Activated T-helper 2 cell treated with anti-CD3 and anti-CD28 coated beads, Interferon-gamma antibody, Interleukin-2, Interleukin-4, amounts not matched to agents 10 μg/mL and 5 μg/mL and 100 μg/mL, durations not matched to agents 14 hours and 24 hours and 36 hours (primary cell): ENCODE results near the gene TMCO4. TPM values are rescaled to one million over a fixed set of nuclear protein-coding genes. Genes with fewer than 3 reads are reported as not detected.

Source experiments
- DNase-seq: peaks from one replicate; pipeline ENCODE4 v3.0.0; 2021; ENCODE audit warnings: low spot score
- H3K27ac Mint-ChIP-seq: one replicate; pipeline ENCODE4 v1.8.0; 2021; ENCODE audit warnings: mixed read lengths
- H3K27me3 Mint-ChIP-seq: one replicate; pipeline ENCODE4 v1.8.0; 2021; ENCODE audit warnings: low read depth, mixed read lengths
- H3K36me3 Mint-ChIP-seq: one replicate; pipeline ENCODE4 v1.8.0; 2021; ENCODE audit warnings: low read depth, mixed read lengths
- H3K4me1 Mint-ChIP-seq: one replicate; pipeline ENCODE4 v1.8.0; 2021; ENCODE audit warnings: low read depth, mixed read lengths
- H3K4me3 Mint-ChIP-seq: one replicate; pipeline ENCODE4 v1.8.0; 2021; ENCODE audit warnings: low read depth, mild to moderate bottlenecking, moderate library complexity, mixed read lengths
- H3K9me3 Mint-ChIP-seq: one replicate; pipeline ENCODE4 v1.8.0; 2021; ENCODE audit warnings: mixed read lengths
- intact Hi-C: fragments of 100-400 bp; cut with micrococcal nuclease; formaldehyde crosslinking; loops from one replicate; pipeline ENCODE4 v1.15.1; 2023
- total RNA-seq: library from RNA; stranded (reverse); gene quantifications from 2 replicates; pipeline ENCODE4 v1.2.3, GENCODE V29; 2022

TMCO4 gene
- total RNA-seq, 1 donor from 2014 or later = 12.9 TPM

DNA sequence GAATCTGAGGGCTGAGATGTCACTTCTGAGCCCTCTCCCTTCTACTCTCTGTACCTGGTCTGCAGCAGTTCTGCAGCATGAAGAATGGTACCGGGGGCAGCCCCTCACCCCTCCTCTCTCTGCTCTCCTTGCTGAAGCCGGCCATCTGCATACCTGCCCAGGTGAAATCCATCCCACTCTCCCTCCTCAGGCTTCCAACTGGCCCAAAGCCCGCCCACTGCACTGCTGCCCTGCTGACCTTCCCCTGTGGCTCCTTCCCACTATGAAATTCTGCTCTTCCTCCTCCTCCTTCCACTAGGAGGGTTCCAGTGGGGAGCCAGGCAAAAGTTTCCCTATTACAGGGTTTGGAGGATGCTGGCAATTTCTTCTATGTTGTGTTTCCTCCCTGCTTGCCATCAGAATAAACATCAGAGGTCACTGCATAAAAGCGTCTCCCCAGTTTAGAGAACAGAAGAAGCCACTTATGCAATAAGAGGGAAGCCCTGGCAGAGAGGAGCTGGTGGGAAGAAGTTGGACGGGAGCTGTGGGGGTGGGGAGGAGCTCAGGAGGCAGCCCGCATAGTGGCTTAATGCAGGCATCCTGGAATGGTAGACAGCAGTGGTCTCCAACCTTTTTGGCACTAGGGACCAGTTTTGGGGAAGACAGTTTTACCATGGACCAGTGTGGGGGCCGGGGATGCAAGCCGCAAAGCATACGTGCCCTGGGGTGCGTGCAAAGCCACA lies 30.3 kb downstream of the TMCO4 start:
- H3K27me3 Mint-ChIP-seq = no peaks in the 10 kb centered on the region
- H3K9me3 Mint-ChIP-seq = no peaks in the 10 kb centered on the region
- no peak for DNase-seq
- peaks cover 17% of the 10 kb centered on the region for H3K4me1 Mint-ChIP-seq
- H3K4me3 Mint-ChIP-seq = no peak overlapping the region
- no peak overlapping the region for H3K27ac Mint-ChIP-seq
- H3K36me3 Mint-ChIP-seq = no peaks in the 10 kb centered on the region
- intact Hi-C loops = no loop called here

- H3K4me3 Mint-ChIP-seq = no peak overlapping the region
- intact Hi-C loops = no loop called here
- DNase-seq = no peak
- H3K4me1 Mint-ChIP-seq = peaks cover 17% of the 10 kb centered on the region
- no peaks in the 10 kb centered on the region for H3K27me3 Mint-ChIP-seq
- H3K36me3 Mint-ChIP-seq = no peaks in the 10 kb centered on the region
- no peaks in the 10 kb centered on the region for H3K9me3 Mint-ChIP-seq
- no peak overlapping the region for H3K27ac Mint-ChIP-seq
These were observed 31.1 kb downstream of the TMCO4 start for GRCh38 chr1:19768353-19769210.

DNA sequence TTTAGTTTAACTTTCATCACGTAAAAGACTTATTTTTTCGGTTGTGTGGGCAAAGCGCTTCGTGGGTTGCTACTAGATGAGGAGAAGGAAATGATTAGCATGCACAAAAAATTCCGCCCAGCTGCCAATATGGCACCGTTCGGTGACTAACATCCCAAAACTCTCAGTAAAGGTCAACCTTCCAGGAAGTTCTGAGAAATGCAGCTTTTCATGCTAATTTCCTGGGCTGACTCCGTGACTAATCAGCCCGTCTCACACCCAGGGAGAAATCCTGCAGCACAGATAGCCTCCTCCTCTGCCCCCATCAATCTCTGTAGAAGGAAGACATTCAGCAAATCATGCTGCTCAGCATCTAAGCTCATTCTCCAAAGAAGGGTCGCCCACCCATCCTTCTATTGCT lies 34.1 kb downstream of the TMCO4 start:
- Mint-ChIP-seq H3K4me1 (peaks cover 17% of the 10 kb centered on the region), H3K36me3 (no peaks in the 10 kb centered on the region), H3K27me3 (no peaks in the 10 kb centered on the region), H3K9me3 (no peaks in the 10 kb centered on the region), H3K4me3 (no peak overlapping the region), H3K27ac (peak overlapping the region; percentile 34)
- intact Hi-C loops = loop anchor here (2.0 kb wide), 1 partner anchor 51 kb away; no protein-coding TSS in a partner anchor
- no peak for DNase-seq

GRCh38 chr1:19764848-19765247 lies 34.9 kb downstream of the TMCO4 start:
- Mint-ChIP-seq H3K4me1 (peaks cover 17% of the 10 kb centered on the region), H3K9me3 (no peaks in the 10 kb centered on the region), H3K36me3 (no peaks in the 10 kb centered on the region), H3K27ac (peak overlapping the region; percentile 34), H3K4me3 (no peak overlapping the region), H3K27me3 (no peaks in the 10 kb centered on the region)
- intact Hi-C loops = loop anchor here (2.0 kb wide), 1 partner anchor 50 kb away; no protein-coding TSS in a partner anchor
- DNase-seq = no peak

DNA sequence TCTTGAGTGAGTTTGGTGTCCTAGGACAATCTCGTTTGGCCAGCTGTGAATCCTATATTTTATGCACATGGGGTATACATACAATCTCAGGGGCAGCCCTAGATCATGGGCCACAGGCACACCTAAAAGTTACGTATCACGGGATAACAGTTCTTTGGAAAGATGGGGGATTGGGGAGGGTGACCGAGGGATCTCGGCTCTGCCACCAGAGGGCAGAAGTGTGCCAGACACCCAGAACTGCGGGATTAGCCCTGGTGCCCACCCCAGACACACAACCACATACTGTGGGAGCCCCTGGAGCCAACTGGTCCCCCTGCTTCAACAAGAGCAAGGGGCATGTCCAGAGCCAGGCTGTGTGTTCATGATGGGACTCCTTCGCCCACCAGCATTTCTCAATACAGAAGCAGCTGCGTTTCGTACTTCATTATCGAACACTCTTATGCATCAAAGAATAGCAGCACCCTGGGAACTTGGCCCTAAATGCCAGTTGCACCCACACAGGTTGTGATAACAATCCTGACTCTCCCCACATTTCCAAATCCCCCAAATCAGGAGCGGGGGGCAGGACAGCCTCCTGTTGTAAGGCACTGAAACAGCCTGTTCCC lies 37.4 kb downstream of the TMCO4 start:
- no peaks in the 10 kb centered on the region for H3K9me3 Mint-ChIP-seq
- DNase-seq = no peak
- H3K4me1 Mint-ChIP-seq = peaks cover 17% of the 10 kb centered on the region
- H3K27ac Mint-ChIP-seq = no peak overlapping the region
- no peaks in the 10 kb centered on the region for H3K27me3 Mint-ChIP-seq
- H3K4me3 Mint-ChIP-seq = no peak overlapping the region
- H3K36me3 Mint-ChIP-seq = no peaks in the 10 kb centered on the region
- intact Hi-C loops = loop anchor here (1.0 kb wide), 1 partner anchor 49 kb away; no protein-coding TSS in a partner anchor

DNA sequence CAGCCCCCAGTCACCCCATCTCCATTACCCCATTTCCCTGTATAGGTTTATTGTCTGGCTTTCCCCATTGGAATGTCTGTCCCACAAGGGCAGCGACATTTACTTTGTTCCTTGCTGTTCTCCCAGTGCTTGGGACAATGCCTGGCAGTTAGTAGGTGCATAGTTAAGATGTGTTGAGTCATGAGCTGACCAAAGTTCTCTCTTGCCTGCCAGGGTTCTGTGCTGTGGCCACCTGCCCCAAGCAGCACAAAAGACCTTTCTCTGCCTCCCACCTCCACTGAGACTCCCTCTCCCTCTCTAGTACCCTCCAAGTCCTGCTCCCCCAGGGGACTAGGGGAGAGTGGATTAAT lies 40.0 kb downstream of the TMCO4 start:
- peaks cover under 1% of the 10 kb centered on the region for H3K4me1 Mint-ChIP-seq
- no peak overlapping the region for H3K27ac Mint-ChIP-seq
- H3K9me3 Mint-ChIP-seq = no peaks in the 10 kb centered on the region
- H3K4me3 Mint-ChIP-seq = no peak overlapping the region
- intact Hi-C loops = no loop called here
- no peak for DNase-seq
- H3K36me3 Mint-ChIP-seq = no peaks in the 10 kb centered on the region
- H3K27me3 Mint-ChIP-seq = no peaks in the 10 kb centered on the region

DNA sequence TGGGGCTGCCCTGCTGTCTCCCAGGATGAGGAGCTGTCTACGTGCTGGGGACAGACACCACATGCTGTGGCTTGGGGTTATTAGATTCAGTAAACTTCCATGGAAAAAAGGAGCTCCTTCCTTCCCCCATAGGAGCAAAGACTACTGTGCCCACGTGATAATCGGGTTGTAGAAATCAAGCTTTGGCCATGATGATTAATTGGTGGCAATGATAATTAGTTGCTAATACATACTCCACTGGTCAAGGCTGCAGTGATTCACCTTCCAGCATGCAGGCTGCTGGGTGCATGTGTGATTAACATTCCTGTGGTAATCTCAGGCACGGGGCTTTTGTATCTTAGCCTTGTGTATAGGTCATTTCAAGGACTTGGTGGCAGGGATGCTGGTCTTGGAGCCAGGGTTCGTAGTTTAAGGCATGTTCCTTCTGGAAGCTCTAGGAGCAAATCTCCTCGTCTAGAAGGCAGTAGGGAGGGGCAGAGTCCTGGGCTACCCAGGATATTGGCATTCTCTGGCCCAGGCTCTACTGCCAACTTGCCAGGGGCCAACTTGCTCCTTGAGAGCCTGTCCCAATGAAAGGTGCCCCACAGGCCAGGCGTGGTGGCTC lies 41.4 kb downstream of the TMCO4 start:
- intact Hi-C loops = no loop called here
- H3K27ac Mint-ChIP-seq = no peak overlapping the region
- no peaks in the 10 kb centered on the region for H3K4me1 Mint-ChIP-seq
- DNase-seq = no peak
- no peak overlapping the region for H3K4me3 Mint-ChIP-seq
- no peaks in the 10 kb centered on the region for H3K27me3 Mint-ChIP-seq
- no peaks in the 10 kb centered on the region for H3K9me3 Mint-ChIP-seq
- no peaks in the 10 kb centered on the region for H3K36me3 Mint-ChIP-seq

DNA sequence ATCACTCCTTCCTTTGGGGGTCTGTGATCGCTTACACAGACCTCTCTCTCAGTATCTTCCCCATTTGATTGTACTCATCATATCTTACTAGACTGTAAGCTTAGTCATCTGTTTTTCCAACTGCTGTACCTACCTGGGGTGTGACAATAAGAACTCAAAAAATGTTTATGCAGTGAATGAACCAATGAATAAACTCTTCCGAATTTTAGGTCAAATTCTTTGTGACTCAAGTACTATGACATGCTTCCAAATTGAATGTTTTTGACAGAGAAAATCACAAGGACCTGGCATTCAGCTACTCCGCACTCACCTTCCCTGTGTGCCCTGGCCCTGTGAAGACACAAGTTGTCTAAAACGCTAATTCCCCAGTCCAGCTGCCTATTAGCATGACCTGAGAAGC lies 42.1 kb downstream of the TMCO4 start:
- intact Hi-C loops = no loop called here
- H3K36me3 Mint-ChIP-seq = no peaks in the 10 kb centered on the region
- H3K27ac Mint-ChIP-seq = no peak overlapping the region

DNA sequence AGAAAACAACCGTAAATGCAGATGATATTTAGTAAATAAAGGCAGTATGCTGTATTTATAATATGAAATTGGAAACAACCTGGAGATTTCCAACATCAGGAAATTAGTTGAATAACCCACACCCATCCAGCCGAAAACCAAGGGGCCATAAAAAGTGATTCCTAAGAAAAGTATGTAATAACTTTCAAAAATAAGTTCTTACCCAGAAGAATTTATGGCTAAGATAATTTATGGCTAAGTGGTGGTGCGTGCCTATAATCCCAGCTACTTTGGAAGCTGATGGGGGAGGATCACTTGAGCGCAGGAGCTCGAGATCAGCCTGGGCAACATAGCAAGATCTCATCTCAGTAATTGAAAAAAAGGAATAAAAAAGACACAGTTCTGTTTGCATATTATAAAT lies 43.2 kb downstream of the TMCO4 start:
- Mint-ChIP-seq H3K4me3 (no peak overlapping the region), H3K4me1 (no peaks in the 10 kb centered on the region), H3K36me3 (no peaks in the 10 kb centered on the region), H3K27ac (no peak overlapping the region), H3K27me3 (no peaks in the 10 kb centered on the region), H3K9me3 (no peaks in the 10 kb centered on the region)
- intact Hi-C loops = no loop called here
- DNase-seq = no peak

More for the DNA sequence above, 42.1 kb downstream of the TMCO4 start:
- no peaks in the 10 kb centered on the region for H3K4me1 Mint-ChIP-seq
- H3K27me3 Mint-ChIP-seq = no peaks in the 10 kb centered on the region
- no peak overlapping the region for H3K4me3 Mint-ChIP-seq
- no peak for DNase-seq
- H3K9me3 Mint-ChIP-seq = no peaks in the 10 kb centered on the region

- no peak for DNase-seq
- no peak overlapping the region for H3K4me3 Mint-ChIP-seq
- H3K4me1 Mint-ChIP-seq = no peaks in the 10 kb centered on the region
- no peaks in the 10 kb centered on the region for H3K9me3 Mint-ChIP-seq
- intact Hi-C loops = no loop called here
- H3K36me3 Mint-ChIP-seq = peaks cover 3% of the 10 kb centered on the region
- H3K27ac Mint-ChIP-seq = no peak overlapping the region
- H3K27me3 Mint-ChIP-seq = no peaks in the 10 kb centered on the region
These were observed 45.2 kb downstream of the TMCO4 start for GRCh38 chr1:19754482-19754881.

DNA sequence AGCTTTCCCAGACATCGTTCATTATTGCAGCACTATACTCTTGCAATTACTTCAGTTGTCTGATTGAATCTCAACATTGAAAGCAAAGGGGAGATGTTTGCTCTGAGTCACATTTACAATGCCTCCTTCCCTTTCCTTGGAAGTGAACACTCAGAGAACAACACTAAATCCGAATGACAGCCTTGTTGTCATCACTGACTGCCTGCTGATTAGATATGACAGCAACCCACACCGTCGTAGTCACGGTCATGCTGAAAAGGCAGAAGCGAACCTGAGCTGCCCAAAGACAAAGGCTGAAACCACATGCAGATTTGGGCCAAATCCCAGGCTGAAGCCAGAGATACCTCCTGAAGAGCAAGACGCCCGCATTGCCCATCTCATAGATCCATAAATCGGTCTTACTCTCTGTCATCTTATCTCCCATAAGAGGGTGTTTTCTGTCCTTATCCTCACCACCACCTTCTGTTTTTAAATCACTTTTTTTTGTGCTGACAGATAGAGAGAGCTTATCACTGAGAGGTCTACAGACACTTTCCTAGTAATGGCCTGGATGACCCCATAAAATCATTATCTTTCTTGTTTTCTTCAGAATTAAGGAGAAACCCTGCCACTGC lies 47.5 kb downstream of the TMCO4 start:
- Mint-ChIP-seq H3K27ac (no peak overlapping the region), H3K27me3 (no peaks in the 10 kb centered on the region), H3K4me1 (no peaks in the 10 kb centered on the region), H3K36me3 (peaks cover 3% of the 10 kb centered on the region), H3K4me3 (no peak overlapping the region), H3K9me3 (no peaks in the 10 kb centered on the region)
- DNase-seq = no peak
- intact Hi-C loops = no loop called here

DNA sequence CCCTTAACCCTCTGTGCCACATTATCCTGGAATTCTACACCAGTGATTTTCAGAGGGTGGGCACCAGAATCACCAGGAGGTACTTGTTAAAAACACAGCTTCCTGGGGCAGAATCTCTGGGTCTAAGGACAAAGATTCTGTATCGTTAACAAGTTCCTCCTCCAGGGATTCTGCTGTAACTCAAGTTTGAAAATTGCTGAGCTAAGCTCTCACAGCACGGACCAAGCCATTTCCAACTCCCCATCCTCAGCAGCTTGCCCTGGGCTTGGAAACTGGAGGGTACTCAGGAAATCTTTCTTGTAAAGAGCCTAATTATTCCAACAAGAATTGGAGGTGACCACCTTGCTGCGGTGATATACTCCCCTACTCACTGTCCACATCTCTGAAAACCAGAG lies 48.8 kb downstream of the TMCO4 start:
- intact Hi-C loops = no loop called here
- no peaks in the 10 kb centered on the region for H3K4me1 Mint-ChIP-seq
- H3K9me3 Mint-ChIP-seq = no peaks in the 10 kb centered on the region
- no peak for DNase-seq
- H3K27ac Mint-ChIP-seq = no peak overlapping the region
- no peaks in the 10 kb centered on the region for H3K27me3 Mint-ChIP-seq
- peaks cover 3% of the 10 kb centered on the region for H3K36me3 Mint-ChIP-seq
- H3K4me3 Mint-ChIP-seq = no peak overlapping the region
